Cortex of kidney (tissue), 1 donor: ENCODE results near the gene TRAPPC14.
"Not testable (repeated sequence)": the region's sequence is repeated elsewhere in the genome, so short reads cannot be mapped to it uniquely, and the experiment has no call there.

Experiments used
- DNase-seq: peaks from one replicate; lab custom pipeline; 2025; lab: John Stamatoyannopoulos, UW

Gene TRAPPC14

GRCh38 chr7:100158229-100159098 lies at the start of gene TRAPPC14:
TRAPPC14 (minus strand) TSS chr7:100158723; CDS start chr7:100158499, 224 bp downstream.
- no peak for DNase-seq

DNA sequence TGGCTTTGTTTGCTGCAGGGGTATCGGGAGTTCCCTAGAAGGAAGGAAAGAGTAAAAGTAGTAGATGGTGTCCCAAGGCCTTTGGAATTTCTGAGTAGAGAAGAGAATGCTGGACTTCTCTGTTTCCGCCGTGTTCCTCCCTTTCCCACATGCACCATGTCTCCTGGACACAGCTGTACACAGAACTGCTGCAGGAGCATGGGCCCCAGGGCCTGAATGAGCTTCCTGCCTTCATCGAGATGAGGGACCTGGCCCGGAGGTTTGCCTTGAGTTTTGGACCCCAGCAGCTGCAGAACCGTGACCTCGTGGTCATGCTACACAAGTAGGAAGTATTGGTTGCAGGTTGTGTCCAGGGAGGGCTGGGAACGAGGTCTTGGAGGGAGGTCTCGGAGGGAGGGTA lies 45.9 kb upstream of the TRAPPC14 start:
- no peak for DNase-seq

GRCh38 chr7:100200693-100201092 lies 42.2 kb upstream of the TRAPPC14 start:
- no peak for DNase-seq

GRCh38 chr7:100198266-100198665 lies 39.7 kb upstream of the TRAPPC14 start:
- DNase-seq, result no peak

DNA sequence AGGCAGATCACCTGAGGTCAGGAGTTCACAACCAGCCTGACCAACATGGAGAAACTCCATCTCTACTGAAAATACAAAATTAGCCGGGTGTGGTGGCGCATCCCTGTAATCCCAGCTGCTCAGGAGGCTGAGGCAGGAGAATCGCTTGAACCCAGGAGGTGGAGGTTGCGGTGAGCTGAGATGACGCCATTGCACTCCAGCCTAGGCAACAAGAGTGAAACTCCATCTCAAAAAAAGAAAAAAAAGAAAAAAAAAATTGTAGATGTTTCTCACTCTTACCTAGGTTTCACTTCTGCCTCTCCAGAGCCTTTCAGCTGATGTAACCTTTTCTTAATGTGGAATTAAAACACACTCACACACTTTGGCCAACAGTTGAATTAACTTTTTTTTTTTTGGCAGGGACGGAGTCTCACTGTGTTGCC lies 37.4 kb upstream of the TRAPPC14 start:
- DNase-seq, result not testable (repeated sequence)

- DNase-seq, result no peak
Observed at GRCh38 chr7:100195222-100195621, 36.7 kb upstream of the TRAPPC14 start.

DNA sequence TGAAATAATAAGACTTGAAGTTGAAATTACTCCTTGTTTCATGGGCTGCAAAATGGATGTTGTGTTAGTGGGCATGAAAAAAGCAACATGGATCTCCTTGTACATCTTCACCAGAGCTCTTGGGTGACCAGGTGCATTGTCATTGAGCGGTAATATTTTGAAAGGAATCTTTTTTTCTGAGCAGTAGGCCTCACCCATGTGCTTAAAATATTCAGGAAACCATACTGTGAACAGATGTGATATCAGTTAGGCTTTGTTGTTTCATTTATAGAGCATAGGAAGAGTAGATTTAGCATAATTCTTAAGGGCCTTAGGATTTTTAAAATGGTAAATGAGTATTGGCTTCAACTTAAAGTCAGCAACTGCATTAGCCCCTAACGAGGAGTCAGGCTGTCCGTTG lies 34.4 kb upstream of the TRAPPC14 start:
- no peak for DNase-seq

- DNase-seq, result not testable (repeated sequence)
Observed at GRCh38 chr7:100192281-100192862, 33.8 kb upstream of the TRAPPC14 start.

- DNase-seq, result no peak
Observed at GRCh38 chr7:100191775-100192174, 33.3 kb upstream of the TRAPPC14 start.

DNA sequence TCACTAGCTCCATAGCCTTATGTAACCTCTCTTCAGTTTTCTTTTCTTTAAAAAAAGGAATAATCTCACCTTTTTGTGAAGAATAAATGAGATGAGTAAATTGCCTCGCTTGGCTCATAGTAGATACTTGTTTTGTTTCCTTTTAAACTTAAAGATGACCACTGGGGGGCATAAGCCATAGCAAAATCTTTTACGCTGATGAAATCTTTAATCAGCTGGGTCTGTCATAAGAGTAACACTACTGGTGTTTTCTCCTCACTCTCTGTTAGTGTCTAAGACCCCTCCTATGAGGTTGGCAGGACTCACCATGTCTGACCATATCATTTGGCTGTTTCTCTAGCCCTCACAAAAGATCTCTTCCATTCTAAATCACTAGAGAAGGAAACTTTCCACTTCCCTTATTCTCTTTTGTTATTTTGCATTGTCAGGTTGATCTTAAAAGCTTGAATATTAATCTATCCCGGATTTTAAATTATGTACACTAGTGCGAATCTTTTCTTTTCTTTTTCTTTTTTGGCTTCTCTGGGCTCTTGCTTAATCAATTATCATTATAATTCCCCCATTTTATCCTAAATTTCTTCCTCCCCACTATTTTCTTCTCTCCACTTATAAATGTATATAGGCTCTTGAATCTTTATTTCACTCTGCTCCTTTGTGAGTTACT lies 31.7 kb upstream of the TRAPPC14 start:
- DNase-seq, result no peak

DNA sequence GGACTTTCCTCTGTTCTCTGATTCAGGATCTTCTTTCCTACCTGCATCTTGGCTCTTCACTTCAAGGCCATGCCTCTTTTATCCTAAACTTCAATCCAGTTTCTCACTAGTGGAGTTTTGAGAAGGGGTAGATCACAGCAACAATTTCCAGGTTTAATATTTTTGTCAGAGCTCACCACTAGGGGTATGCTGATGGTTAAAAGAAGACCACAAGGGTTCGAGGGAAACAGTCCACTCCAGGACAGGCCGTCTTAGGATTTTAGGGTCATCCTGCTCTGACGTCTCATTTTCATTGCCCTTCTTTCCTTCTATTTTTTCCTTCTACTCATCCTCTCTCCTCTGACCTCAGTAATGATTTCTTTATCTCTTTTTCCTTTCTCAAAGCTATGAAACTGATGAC lies 30.5 kb upstream of the TRAPPC14 start:
- DNase-seq, result no peak

DNA sequence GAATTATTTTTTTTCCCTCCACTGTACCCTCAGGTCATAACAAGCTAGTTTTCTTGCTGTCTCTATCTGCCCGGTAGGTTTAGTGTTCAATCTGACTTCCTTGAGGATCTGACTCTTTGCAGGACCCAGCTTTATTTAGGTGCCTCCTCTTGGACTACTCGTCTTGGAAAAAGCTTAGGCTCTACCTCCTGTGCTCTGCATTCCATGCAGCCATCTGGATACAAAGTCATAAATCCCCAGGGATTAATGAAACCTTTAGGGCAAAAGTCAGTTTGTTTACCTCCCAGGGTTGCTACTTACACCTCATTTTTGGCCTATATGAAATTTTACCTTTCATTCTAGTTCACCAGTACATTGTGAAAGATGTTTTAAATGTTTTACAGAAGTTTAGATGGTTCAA lies 27.2 kb upstream of the TRAPPC14 start:
- no peak for DNase-seq

- not testable (repeated sequence) for DNase-seq
Observed at GRCh38 chr7:100183090-100183489, 24.6 kb upstream of the TRAPPC14 start.

GRCh38 chr7:100182616-100183015 lies 24.1 kb upstream of the TRAPPC14 start:
- DNase-seq, result not testable (repeated sequence)

DNA sequence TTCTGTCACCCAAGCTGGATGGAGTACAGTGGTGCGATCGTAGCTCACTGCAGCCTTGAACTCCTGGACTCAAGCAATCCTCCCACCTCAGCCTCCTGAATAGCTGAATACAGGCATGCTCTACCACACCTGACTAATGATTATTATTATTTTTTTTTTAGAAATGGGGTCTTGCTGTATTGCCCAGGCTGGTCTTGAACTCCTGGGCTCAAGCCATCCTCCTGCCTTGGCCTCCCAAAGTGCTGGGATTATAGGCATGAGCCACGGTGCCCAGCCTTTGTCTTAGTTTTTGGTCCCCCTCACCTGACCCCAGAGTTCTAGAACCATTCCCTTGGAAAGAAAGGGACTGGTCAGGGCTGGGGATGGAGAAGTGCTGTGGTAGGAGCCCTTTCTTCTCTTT lies 21.6 kb upstream of the TRAPPC14 start:
- DNase-seq, result not testable (repeated sequence)

GRCh38 chr7:100177045-100178001 lies 18.8 kb upstream of the TRAPPC14 start, which contains the start of the genes GPC2 and STAG3:
GPC2 (minus strand) TSS chr7:100177381; CDS start chr7:100177199, 182 bp downstream.
STAG3 (plus strand) TSS chr7:100177918; CDS start chr7:100180557, 2,639 bp downstream.
- no peak for DNase-seq

DNA sequence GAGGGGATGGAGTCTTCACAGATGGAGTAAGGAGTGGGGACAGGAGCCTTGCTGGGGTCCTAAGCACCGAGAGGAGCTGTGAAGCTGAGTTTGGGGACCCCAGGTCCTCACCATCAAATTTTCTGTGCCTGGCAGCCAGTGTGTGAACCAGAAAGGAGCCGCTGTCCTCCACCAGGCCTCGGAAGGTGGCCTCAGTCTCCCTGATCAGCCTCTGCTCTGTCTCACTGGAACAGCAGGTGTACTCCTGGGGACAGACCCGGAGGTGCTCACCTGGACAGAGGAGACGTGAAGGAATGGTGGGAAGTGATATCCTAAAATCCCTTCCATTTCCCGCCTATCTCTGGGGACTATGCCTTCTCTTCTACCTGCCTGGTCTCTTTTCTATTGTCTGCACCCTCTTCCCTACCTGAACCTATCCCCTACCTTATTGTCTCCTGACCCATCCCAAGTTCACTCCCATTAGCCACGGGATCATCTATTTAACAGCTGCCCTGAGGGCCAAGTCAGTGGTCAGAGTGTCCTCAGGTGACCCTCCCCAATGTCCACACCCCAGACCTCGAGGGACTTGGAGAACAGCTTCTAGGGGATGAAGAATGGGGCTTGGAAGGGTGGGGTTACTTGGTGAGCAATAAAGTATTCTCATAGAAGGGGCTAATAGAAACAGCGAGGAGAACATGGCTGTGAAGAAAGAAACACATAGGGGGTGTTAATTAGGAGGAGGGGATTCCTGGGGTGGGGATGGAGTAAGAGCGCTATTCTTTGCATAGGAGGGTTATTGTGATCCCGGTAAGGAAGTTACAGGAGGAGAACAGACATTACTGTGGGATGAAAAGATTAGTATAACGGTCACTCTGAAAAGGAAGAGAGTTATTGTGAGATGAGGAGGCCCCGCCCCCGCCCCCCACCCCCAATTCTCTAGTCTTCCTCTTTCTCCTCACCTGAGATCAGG lies 17.8 kb upstream of the TRAPPC14 start:
- DNase-seq, result no peak

- no peak for DNase-seq
Observed at GRCh38 chr7:100175296-100175935, 16.9 kb upstream of the TRAPPC14 start.

- DNase-seq, result no peak
Observed at GRCh38 chr7:100174582-100174981, 16.1 kb upstream of the TRAPPC14 start.
